CD4-positive, alpha-beta T cell (primary cell): ENCODE data around the gene RAD51B. TPM values are rescaled to one million over a fixed set of nuclear protein-coding genes. Genes with fewer than 3 reads are reported as not detected.

Source experiments
- ATAC-seq: fragments of 200-7000 bp; cut with Tn5 transposase; one replicate; pipeline ENCODE4 v1.10.0; 2022; ENCODE audit warnings: mild to moderate bottlenecking; ENCODE audit not compliant: poor library complexity
- CTCF ChIA-PET: fragments of 350-600 bp; sonication (Branson Sonifier 250); formaldehyde crosslinking; loops from one replicate; lab custom pipeline; 2021; ENCODE audit warnings: antibody characterized with exemption, inconsistent platforms; lab: Charles Lee
- POLR2A ChIA-PET: fragments of 350-600 bp; sonication (Branson Sonifier 250); formaldehyde crosslinking; loops from one replicate; lab custom pipeline; 2021; ENCODE audit warnings: antibody characterized with exemption, inconsistent platforms; lab: Charles Lee
- DNase-seq, 14 experiments: peaks; one replicate each; pipeline ENCODE4 v3.0.0-alpha.2; 2013 to 2020; ENCODE audit warnings: mixed read lengths in 2 of 14
- H3K27ac ChIP-seq, 2 donors: one replicate each; pipeline versions ENCODE4 v1.5.1 to v1.7.0; 2013; ENCODE audit warnings: low read length in 2 of 2, low read depth in 1 of 2, mild to moderate bottlenecking in 1 of 2
- H3K27me3 ChIP-seq, 2 experiments: 1 replicate in 1 of 2; 2 replicates in 1 of 2; pipeline versions ENCODE4 v1.6.1 to v1.7.0; 2013; ENCODE audit warnings: low read length in 2 of 2, control low read depth in 1 of 2, mild to moderate bottlenecking in 1 of 2, moderate library complexity in 1 of 2; ENCODE audit not compliant: insufficient read depth in 2 of 2, control insufficient read depth in 1 of 2
- H3K36me3 ChIP-seq: one replicate; pipeline ENCODE4 v1.6.1; 2013; ENCODE audit warnings: low read length, control low read depth; ENCODE audit not compliant: insufficient read depth
- H3K4me1 ChIP-seq: one replicate; pipeline ENCODE4 v1.6.1; 2013; ENCODE audit warnings: low read length, control low read depth; ENCODE audit not compliant: insufficient read depth
- H3K4me3 ChIP-seq: one replicate; pipeline ENCODE4 v1.5.1; 2013; ENCODE audit warnings: mild to moderate bottlenecking, low read length, moderate library complexity
- H3K9me3 ChIP-seq, 2 experiments: 1 replicate in 1 of 2; 2 replicates in 1 of 2; pipeline versions ENCODE4 v1.6.1 to v1.7.0; 2013; ENCODE audit warnings: low read length in 2 of 2, mild to moderate bottlenecking in 2 of 2, control low read depth in 1 of 2, moderate library complexity in 1 of 2; ENCODE audit not compliant: control insufficient read depth in 1 of 2, insufficient read depth in 1 of 2
- H3K27ac Mint-ChIP-seq: one replicate; pipeline ENCODE4 v1.8.0; 2020; ENCODE audit warnings: mixed read lengths
- H3K27me3 Mint-ChIP-seq: one replicate; pipeline ENCODE4 v1.8.0; 2021; ENCODE audit warnings: mixed read lengths
- H3K36me3 Mint-ChIP-seq: one replicate; pipeline ENCODE4 v1.8.0; 2021; ENCODE audit warnings: low read depth, mixed read lengths
- H3K4me1 Mint-ChIP-seq: one replicate; pipeline ENCODE4 v1.8.0; 2021; ENCODE audit warnings: low read depth, mixed read lengths
- H3K4me3 Mint-ChIP-seq: one replicate; pipeline ENCODE4 v1.8.0; 2020; ENCODE audit warnings: mild to moderate bottlenecking, mixed read lengths
- H3K9me3 Mint-ChIP-seq: one replicate; pipeline ENCODE4 v1.8.0; 2020; ENCODE audit warnings: mixed read lengths
- intact Hi-C, 2 experiments: fragments of 100-400 bp; cut with DNase I in 1 of 2; cut with micrococcal nuclease in 1 of 2; formaldehyde crosslinking; loops; one replicate each; pipeline versions ENCODE4 v1.15.1 to v1.9.0; 2023 to 2025; cut with DNase I, micrococcal nuclease
- total RNA-seq, 174 experiments: library from RNA in 2 of 174; stranded (reverse) in 2 of 174; gene quantifications; one replicate each; pipeline ENCODE4 v1.2.3 and lab custom pipeline; 2021 to 2026
- TF ChIP-seq, protein P1 (sequence below): fragments of 200-600 bp; IDR thresholded peaks from one replicate; pipeline ENCODE4 v1.8.0; 2022; ENCODE audit warnings: antibody characterized with exemption, mild to moderate bottlenecking

RAD51B gene
- total RNA-seq, 2 experiments from 2014 or later: 18.4 to 20.0 TPM

DNA sequence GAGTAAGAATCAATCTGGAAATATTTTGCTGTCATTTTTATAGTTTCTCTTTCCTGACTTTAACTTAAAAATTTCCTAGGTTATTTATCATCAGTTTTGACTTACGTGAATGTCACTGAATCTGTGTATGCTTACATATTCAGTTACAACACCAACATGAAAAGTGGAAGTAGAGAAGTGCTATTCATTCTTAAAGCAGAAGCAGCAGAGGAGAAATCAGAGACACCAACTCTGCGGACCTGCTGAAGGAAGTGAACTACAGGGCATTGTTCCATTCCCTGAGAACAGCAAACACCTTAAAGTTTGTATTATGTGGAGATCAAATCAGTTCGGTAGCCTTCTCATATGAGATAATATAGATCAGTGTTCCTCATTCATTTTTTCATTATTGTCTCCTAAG is 34.1 kb downstream of the RAD51B start:
- Histone ChIP-seq H3K4me3 (no peak overlapping the region), H3K27me3 (no peaks in the 10 kb centered on the region), H3K4me1 (no peaks in the 10 kb centered on the region), H3K36me3 (no peaks in the 10 kb centered on the region), H3K9me3 (peaks cover 0 to 4% of the 10 kb centered on the region in 2 experiments), H3K27ac (no peak overlapping the region)
- Mint-ChIP-seq H3K4me3 (no peak overlapping the region), H3K36me3 (peaks cover 9% of the 10 kb centered on the region), H3K27me3 (no peaks in the 10 kb centered on the region), H3K9me3 (peaks cover 3% of the 10 kb centered on the region), H3K4me1 (peaks cover 5% of the 10 kb centered on the region), H3K27ac (no peak overlapping the region)
- intact Hi-C loops: no loop called here
- POLR2A ChIA-PET: no interaction called here
- ATAC-seq (no peak), DNase-seq (peak in 3 of 14 experiments; percentile 3 to 44 (median 26))
- CTCF ChIA-PET: no interaction called here
- TF ChIP-seq, protein P1, sequence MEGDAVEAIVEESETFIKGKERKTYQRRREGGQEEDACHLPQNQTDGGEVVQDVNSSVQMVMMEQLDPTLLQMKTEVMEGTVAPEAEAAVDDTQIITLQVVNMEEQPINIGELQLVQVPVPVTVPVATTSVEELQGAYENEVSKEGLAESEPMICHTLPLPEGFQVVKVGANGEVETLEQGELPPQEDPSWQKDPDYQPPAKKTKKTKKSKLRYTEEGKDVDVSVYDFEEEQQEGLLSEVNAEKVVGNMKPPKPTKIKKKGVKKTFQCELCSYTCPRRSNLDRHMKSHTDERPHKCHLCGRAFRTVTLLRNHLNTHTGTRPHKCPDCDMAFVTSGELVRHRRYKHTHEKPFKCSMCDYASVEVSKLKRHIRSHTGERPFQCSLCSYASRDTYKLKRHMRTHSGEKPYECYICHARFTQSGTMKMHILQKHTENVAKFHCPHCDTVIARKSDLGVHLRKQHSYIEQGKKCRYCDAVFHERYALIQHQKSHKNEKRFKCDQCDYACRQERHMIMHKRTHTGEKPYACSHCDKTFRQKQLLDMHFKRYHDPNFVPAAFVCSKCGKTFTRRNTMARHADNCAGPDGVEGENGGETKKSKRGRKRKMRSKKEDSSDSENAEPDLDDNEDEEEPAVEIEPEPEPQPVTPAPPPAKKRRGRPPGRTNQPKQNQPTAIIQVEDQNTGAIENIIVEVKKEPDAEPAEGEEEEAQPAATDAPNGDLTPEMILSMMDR: no peak

DNA sequence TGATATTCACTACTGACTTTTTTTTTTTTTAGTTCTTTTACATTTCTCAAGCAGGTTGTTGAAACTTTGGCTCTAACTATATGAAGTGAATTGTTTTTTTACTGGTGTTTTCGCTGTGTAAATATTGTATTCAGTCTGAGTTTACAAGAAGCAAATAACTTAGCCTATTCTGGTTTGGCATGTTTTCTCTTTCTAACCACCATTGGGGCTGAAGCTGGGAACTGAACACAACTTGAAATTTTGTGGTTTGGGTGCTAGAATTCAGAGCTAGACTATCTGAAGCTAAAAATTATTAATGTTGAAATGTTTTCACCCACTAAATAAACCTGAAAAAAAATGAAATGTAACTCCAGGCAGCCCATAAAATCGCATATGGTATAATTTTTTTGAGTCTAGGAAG is 37.2 kb downstream of the RAD51B start:
- H3K27me3 ChIP-seq: no peaks in the 10 kb centered on the region
- TF ChIP-seq, protein P1: no peak
- H3K27me3 Mint-ChIP-seq: no peaks in the 10 kb centered on the region
- H3K9me3 ChIP-seq: no peaks in the 10 kb centered on the region
- intact Hi-C loops: no loop called here
- no peaks in the 10 kb centered on the region for H3K9me3 Mint-ChIP-seq
- H3K4me1 Mint-ChIP-seq: no peaks in the 10 kb centered on the region
- DNase-seq (peak in 1 of 14 experiments; percentile 43), ATAC-seq (no peak)
- H3K4me3 ChIP-seq: no peak overlapping the region
- ChIA-PET POLR2A (interaction anchor here (0.7 kb wide), 1 partner anchor 131 kb away, joined by 3 read pairs; no protein-coding TSS in a partner anchor), CTCF (no interaction called here)
- H3K36me3 ChIP-seq: no peaks in the 10 kb centered on the region
- no peak overlapping the region for H3K27ac Mint-ChIP-seq
- no peaks in the 10 kb centered on the region for H3K4me1 ChIP-seq
- no peak overlapping the region for H3K4me3 Mint-ChIP-seq
- no peak overlapping the region for H3K27ac ChIP-seq
- no peaks in the 10 kb centered on the region for H3K36me3 Mint-ChIP-seq

DNA sequence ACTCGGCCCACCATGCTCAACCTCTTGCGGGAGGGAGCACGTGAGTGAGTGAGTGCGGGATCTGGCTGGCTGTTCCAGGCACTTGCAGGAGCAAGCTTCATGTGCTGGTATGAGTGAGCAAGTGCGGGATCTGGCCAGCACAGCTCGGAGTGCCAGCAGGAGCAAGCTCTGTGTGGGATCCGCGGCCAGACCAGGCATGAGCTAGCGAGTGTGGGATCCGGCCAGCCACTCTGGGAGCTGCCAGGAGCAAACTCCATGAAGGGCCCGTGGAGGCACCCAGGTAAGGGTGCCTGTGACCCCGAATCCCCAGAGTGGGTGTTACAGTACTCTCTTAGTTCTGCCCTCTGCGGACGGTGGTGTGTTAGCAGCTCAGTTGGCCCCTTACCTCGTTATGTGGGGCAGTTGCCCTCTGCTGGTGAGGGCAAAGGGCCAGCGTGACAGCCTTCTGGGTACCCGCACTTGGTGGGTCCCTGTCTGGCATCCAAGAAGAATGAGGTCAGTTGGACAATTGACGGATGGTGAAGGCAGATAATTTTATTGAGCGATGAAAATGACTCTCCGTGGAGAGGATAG is 38.3 kb downstream of the RAD51B start:
- intact Hi-C loops: no loop called here
- POLR2A ChIA-PET: no interaction called here
- no peaks in the 10 kb centered on the region for H3K4me1 ChIP-seq
- no peak overlapping the region for H3K4me3 Mint-ChIP-seq
- H3K27ac ChIP-seq: no peak overlapping the region
- H3K27ac Mint-ChIP-seq: no peak overlapping the region
- no peaks in the 10 kb centered on the region for H3K36me3 Mint-ChIP-seq
- TF ChIP-seq, protein P1: no peak
- ATAC-seq: no peak
- H3K9me3 Mint-ChIP-seq: no peaks in the 10 kb centered on the region
- H3K36me3 ChIP-seq: no peaks in the 10 kb centered on the region
- CTCF ChIA-PET: no interaction called here
- no peak overlapping the region for H3K4me3 ChIP-seq
- no peaks in the 10 kb centered on the region for H3K4me1 Mint-ChIP-seq
- H3K9me3 ChIP-seq: no peaks in the 10 kb centered on the region
- no peaks in the 10 kb centered on the region for H3K27me3 Mint-ChIP-seq
- no peak for DNase-seq
- no peaks in the 10 kb centered on the region for H3K27me3 ChIP-seq
